ENCODE results near the gene ATRN. TPM values are rescaled to one million over a fixed set of nuclear protein-coding genes. Genes with fewer than 3 reads are reported as not detected.

Gene ATRN
- total and polyA plus RNA-seq, 2 donors (not counting 3 experiments of a cell fraction or from before 2014, with no cell fraction given): 32.3 to 33.1 TPM

GRCh38 chr20:3678198-3678597 is 207.4 kb downstream of the ATRN start:
- DNase-seq (ENCODE audit: low read depth, low spot score) (no peak), FAIRE-seq (no peak)
- Histone ChIP-seq H3K79me2 (ENCODE audit: control insufficient read depth, insufficient read depth, low read length) (no peaks in the 10 kb centered on the region), H3K4me2 (ENCODE audit: insufficient read depth, low read length) (no peak overlapping the region), H3K27ac (ENCODE audit: insufficient read depth, low read depth, low read length) (no peak overlapping the region), H3K9me1 (replicated peaks; ENCODE audit: control insufficient read depth, extremely low read depth, insufficient read depth, low read length) (no peaks in the 10 kb centered on the region), H3K27me3 (ENCODE audit: control insufficient read depth in 2 of 2, insufficient read depth in 2 of 2, low read length in 2 of 2) (peaks cover 32 to 39% of the 10 kb centered on the region in 2 experiments), H3K4me3 (replicated peaks in 1 of 3; ENCODE audit: insufficient read depth in 1 of 3, low read depth in 1 of 3, low read length in 3 of 3) (no peak overlapping the region), H4K20me1 (replicated peaks; ENCODE audit: control insufficient read depth, extremely low read depth, insufficient read depth, low read length) (no peaks in the 10 kb centered on the region), H3K4me1 (ENCODE audit: control insufficient read depth, extremely low read depth, insufficient read depth, low read length) (no peaks in the 10 kb centered on the region), H3K36me3 (ENCODE audit: control insufficient read depth in 2 of 2, extremely low read depth in 1 of 2, insufficient read depth in 2 of 2, low read length in 2 of 2) (no peaks in the 10 kb centered on the region), H3K9me3 (replicated peaks; ENCODE audit: control insufficient read depth, insufficient read depth, low read length) (no peaks in the 10 kb centered on the region), H2AFZ (ENCODE audit: low read depth, low read length) (no peak overlapping the region), H3K9ac (replicated peaks; ENCODE audit: extremely low read depth, insufficient read depth, low read length) (no peak overlapping the region)
- no TSS peak for BruUV-seq (replicated peaks)
- POLR2A ChIA-PET: no interaction called here
- dilution Hi-C loops (cut with MboI; ENCODE audit: extremely low pct_ligation_motif_present, low sequenced_read_pairs): no loop called here
- intact Hi-C loops (cut with micrococcal nuclease): loop anchor here (5.0 kb wide), 1 partner anchor 74 kb away; no protein-coding TSS in a partner anchor
- TF ChIP-seq POLR2AphosphoS5 (IDR thresholded peaks at IDR 0.05; ENCODE audit: insufficient read depth, low read depth, low read length) (no peak), GATA2 (IDR thresholded peaks at IDR 0.05; ENCODE audit: insufficient read depth, insufficient read length, low read depth, low read length) (no peak), POLR2A (IDR thresholded peaks at IDR 0.05; ENCODE audit: low read depth, low read length) (no peak), JUN (IDR thresholded peaks at IDR 0.05; ENCODE audit: borderline replicate concordance, insufficient read depth, insufficient read length, low read depth) (no peak), MYC (IDR thresholded peaks at IDR 0.05; ENCODE audit: low read depth, low read length) (no peak)
- CTCF ChIA-PET: interaction anchor here (1.0 to 7.1 kb wide), 12 partner anchors 9 to 142 kb away, joined by 4 to 346 read pairs (median 20); partner anchors contain the start of genes ADISSP, AP5S1, CENPB and SIGLEC1

GRCh38 chr20:3678856-3679720 is 208.3 kb downstream of the ATRN start:
- Histone ChIP-seq H3K36me3 (ENCODE audit: control insufficient read depth in 2 of 2, extremely low read depth in 1 of 2, insufficient read depth in 2 of 2, low read length in 2 of 2) (no peaks in the 10 kb centered on the region), H3K9me1 (replicated peaks; ENCODE audit: control insufficient read depth, extremely low read depth, insufficient read depth, low read length) (no peaks in the 10 kb centered on the region), H3K27ac (ENCODE audit: insufficient read depth, low read depth, low read length) (no peak overlapping the region), H3K4me3 (replicated peaks in 1 of 3; ENCODE audit: insufficient read depth in 1 of 3, low read depth in 1 of 3, low read length in 3 of 3) (no peak overlapping the region), H3K4me1 (ENCODE audit: control insufficient read depth, extremely low read depth, insufficient read depth, low read length) (no peaks in the 10 kb centered on the region), H2AFZ (ENCODE audit: low read depth, low read length) (no peak overlapping the region), H3K27me3 (ENCODE audit: control insufficient read depth in 2 of 2, insufficient read depth in 2 of 2, low read length in 2 of 2) (peaks cover 30 to 37% of the 10 kb centered on the region in 2 experiments), H3K9ac (replicated peaks; ENCODE audit: extremely low read depth, insufficient read depth, low read length) (no peak overlapping the region), H4K20me1 (replicated peaks; ENCODE audit: control insufficient read depth, extremely low read depth, insufficient read depth, low read length) (no peaks in the 10 kb centered on the region), H3K9me3 (replicated peaks; ENCODE audit: control insufficient read depth, insufficient read depth, low read length) (no peaks in the 10 kb centered on the region), H3K79me2 (ENCODE audit: control insufficient read depth, insufficient read depth, low read length) (no peaks in the 10 kb centered on the region), H3K4me2 (ENCODE audit: insufficient read depth, low read length) (no peak overlapping the region)
- DNase-seq (ENCODE audit: low read depth, low spot score) (no peak), FAIRE-seq (no peak)
- no TSS peak for BruUV-seq (replicated peaks)
- intact Hi-C loops (cut with micrococcal nuclease): loop anchor here (5.0 kb wide), 1 partner anchor 73 kb away; no protein-coding TSS in a partner anchor
- dilution Hi-C loops (cut with MboI; ENCODE audit: extremely low pct_ligation_motif_present, low sequenced_read_pairs): no loop called here
- CTCF ChIA-PET: interaction anchor here (1.7 to 7.1 kb wide), 4 partner anchors 29 to 102 kb away, joined by 5 to 346 read pairs (median 30); partner anchors contain the start of genes ADISSP, SIGLEC1 and SPEF1
- POLR2A ChIA-PET: no interaction called here
- no peak for TF ChIP-seq POLR2A (IDR thresholded peaks at IDR 0.05; ENCODE audit: low read depth, low read length)
- no peak for TF ChIP-seq FOS (IDR thresholded peaks at IDR 0.05; ENCODE audit: borderline replicate concordance, insufficient read depth, low read length)
- TF ChIP-seq, protein P1, sequence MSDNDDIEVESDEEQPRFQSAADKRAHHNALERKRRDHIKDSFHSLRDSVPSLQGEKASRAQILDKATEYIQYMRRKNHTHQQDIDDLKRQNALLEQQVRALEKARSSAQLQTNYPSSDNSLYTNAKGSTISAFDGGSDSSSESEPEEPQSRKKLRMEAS (IDR thresholded peaks at IDR 0.05; ENCODE audit: insufficient read depth, insufficient read length): no peak
